AG09319 (cell line): Measurements from ENCODE around the gene SRGAP2C.
"Not testable (repeated sequence)": the region's sequence is repeated elsewhere in the genome, so short reads cannot be mapped to it uniquely, and the experiment has no call there.

Experiments used
- DNase-seq: peaks from one replicate; pipeline ENCODE4 v3.0.0-alpha.2; 2010; ENCODE audit warnings: low read depth; ENCODE audit errors: extremely low read depth

SRGAP2C gene

GRCh38 chr1:121369959-121370358, 185.2 kb downstream of the SRGAP2C start:
- not testable (repeated sequence) for DNase-seq

DNA sequence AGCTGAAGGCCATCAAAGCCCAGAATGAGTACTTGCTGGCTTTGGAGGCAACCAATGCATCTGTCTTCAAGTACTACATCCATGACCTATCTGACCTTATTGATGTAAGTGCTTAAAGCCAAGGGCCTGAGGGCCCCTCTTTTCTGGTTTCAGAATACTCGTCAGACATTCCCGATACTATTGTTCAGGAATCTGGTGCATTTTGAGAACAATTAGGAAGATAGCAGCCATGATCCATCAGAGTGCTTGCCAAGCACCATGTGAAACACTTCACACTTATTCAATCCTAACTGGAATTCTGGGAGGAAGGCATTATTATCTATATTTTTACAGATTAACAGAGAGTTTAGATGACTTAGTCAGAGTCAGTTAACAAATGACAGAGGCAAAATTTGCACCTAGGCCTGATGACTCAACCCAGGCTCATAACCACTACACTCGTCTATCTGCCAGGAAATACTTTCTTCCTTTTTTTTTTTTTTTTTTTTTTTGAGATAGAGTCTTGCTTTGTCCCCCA, 190.1 kb downstream of the SRGAP2C start:
- DNase-seq = not testable (repeated sequence)

DNA sequence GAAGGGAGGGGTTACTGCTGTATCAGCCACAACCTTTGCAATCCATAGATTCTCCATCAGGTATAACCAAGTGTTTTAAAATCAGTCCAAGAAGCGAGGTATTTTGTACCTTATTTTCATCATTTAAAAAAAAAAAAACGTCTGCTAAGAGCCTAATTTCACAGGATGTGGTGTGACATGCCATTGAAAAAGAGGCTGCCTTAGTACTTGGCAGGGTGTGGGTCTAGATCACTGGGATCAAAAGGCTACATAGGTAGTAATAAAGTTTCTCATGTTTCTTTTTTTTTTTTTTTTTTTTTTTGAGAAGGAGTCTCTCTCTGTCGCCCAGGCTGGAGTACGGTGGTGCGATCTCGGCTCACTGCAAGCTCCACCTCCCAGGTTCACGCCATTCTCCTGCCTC, 192.2 kb downstream of the SRGAP2C start:
- not testable (repeated sequence) for DNase-seq

DNA sequence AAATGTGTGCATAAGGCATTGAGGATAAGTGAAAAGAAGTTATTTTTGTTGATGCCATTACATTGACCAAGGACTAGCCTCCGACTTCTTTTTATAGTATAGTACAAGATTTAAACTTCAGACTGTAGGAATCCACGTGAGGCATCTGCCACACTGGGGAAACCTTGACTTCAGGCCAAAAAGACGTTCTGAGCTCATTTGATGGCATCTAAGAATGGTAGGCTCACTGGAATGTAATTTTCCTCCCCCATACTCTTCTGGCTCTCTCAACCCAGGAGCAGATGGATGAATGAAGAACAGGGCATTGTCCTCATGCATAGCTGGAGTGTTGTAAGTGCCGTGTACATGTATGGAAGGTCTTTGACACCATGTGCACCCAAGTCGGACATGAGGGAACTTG, 194.0 kb downstream of the SRGAP2C start:
- not testable (repeated sequence) for DNase-seq

GRCh38 chr1:121384754-121385153, 200.0 kb downstream of the SRGAP2C start:
- not testable (repeated sequence) for DNase-seq

- DNase-seq = not testable (repeated sequence)
Observed at GRCh38 chr1:121385162-121385561, 200.4 kb downstream of the SRGAP2C start.

DNA sequence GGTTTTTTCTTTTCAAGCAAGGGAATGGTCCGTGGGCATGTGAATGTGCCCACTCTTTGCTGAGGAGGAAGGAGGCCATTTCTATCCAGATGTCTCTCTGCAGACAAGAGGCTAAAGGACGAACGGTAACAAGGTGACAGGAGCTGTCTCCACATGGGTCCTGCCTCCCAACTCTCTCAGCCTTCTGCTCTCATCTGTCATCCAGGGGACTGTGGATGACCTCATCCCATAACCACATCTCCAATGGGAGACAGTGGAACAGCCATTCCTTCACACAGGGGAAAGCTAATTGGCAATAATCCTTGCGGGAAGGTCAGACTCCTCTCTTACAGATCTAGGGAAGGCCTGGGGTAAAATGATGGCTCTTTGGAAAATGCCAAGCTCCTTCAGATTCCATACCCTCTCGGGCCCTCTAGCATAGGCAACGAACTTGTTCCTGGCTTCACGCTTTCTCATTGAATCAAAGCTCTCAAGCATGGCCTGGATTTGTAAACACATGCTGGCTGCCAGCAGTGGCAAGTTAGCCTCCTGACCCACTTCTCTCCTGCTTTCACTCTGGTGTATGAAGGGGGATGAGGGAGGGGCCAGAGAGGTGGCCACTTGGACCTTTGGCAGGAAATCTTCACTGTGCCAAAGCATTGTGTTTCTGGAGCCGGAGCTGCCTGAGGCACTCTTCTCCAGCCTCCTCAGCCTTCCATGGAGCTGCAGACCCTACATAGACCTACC, 201.0 kb downstream of the SRGAP2C start:
- not testable (repeated sequence) for DNase-seq

DNA sequence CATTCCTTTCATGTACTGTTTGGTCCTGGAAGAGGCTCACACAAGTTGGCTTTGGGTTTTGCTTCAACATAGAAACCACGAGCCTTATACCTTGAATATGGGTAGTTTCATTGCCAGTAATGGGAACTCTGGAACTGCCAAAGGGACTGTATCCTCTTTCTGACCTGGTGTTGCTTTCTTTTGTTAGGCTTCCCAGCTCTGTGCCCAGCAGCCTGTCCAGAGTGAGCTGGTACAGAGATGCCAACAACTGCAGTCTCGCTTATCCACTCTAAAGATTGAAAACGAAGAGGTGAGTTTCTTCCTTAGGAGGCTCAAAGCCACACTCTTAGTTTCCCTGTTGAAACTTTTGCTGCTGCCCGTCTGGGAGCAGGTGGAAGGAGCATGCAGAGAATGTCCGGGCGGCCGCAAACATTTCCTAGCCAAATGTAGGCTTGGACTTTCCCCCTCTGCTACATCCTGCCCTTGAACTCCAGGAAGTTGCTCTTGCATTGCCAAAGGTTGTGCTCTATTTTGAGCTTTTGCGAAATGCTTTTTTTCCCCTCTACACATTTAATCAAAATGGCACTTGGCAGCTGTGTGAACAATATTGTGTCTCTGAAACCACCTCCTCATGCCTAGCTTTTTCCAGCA, 201.7 kb downstream of the SRGAP2C start:
- DNase-seq = not testable (repeated sequence)

GRCh38 chr1:121389895-121390560, 205.3 kb downstream of the SRGAP2C start:
- DNase-seq = not testable (repeated sequence)

DNA sequence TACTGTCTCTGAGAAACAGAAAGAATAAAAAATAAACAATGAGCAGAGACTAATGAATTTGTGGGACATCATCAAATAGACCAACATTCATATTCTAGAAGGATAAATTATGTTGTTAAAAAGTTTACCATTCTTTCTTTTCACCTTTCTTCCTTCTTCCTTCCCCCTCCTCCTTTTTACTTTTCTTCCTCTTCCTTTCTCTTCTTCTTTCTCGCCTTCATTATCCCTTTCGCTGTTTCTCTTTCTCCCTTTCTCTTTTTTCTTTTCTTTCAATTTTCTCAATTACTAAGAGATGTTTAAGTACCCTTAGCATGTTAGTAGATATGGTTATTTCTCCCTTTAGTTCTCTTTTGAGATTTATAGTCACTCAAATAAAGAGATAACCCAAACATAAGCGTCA, 207.4 kb downstream of the SRGAP2C start:
- not testable (repeated sequence) for DNase-seq

- not testable (repeated sequence) for DNase-seq
Observed at GRCh38 chr1:121395718-121396201, 211.0 kb downstream of the SRGAP2C start.

DNA sequence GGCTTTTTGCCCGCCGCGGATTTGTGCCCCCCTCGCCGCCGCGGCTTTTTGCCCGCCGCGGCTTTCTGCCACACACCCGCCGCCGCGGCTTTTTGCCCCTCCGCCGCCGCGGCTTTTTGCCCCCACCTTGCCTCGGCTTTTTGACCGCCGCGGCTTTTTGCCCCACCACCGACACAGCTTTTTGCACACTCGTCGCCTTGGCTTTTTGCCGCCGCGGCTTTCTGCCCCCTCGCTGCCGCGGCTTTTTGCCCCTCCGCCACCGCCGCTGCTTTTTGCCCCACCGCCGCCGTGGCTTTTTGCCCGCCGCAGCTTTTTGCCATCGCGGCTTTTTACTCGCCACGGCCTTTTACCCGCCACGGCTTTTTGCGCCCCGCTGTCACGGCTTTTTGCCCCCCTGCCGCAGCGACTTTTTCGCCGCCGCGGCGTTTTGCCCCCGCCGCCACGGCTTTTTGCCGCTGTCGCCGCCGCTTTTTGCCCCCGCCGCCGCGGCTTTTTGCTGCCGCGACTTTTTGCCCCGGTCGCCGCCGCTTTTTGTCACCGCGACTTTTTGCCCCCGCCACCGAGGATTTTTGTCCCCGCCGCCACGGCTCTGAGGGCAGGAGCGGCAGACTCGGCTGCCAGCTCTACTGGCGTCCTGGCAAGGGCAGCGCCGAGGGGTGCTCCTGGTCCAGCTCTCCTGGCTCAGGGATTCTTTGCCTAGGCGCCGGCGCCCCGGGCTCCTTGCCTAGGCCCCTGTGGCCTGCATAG, 211.7 kb downstream of the SRGAP2C start:
- DNase-seq = not testable (repeated sequence)

DNA sequence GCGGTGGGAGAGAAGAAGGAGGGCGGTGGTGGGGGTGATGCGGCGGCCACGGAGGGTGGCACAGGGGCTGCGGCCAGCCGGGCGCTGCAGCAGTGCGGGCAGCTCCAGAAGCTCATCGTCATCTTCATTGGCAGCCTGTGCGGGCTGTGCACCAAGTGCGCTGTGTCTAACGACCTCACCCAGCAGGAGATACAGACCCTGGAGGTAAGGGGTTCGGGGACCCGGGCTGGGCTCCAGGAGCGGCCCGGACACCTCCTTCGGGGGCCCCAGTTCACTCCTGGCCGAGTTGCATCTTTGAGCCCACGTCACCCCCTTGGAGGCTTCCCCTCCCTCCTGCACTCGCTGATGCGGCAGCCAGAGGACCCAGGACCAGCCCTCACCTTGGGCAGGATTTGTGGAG, 212.3 kb downstream of the SRGAP2C start:
- not testable (repeated sequence) for DNase-seq

DNA sequence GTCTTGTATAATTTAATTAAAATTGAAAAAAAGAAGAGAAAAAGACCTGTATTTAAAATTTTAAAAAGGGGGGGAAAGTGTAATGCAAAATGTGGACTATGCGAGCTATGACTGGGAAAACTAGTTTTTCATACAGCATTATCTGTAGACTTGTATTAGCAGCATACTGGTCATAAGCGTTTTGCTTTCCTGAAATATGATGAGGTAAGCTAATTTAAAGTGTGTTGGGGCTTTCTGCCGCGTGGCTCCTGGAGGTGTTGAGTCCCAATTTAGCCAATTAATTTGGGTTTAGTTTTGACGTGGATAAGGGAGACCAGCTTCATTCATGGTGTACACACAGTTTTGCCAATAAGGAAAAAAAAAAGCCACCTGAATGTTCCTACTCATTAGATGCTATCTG, 214.4 kb downstream of the SRGAP2C start:
- not testable (repeated sequence) for DNase-seq

DNA sequence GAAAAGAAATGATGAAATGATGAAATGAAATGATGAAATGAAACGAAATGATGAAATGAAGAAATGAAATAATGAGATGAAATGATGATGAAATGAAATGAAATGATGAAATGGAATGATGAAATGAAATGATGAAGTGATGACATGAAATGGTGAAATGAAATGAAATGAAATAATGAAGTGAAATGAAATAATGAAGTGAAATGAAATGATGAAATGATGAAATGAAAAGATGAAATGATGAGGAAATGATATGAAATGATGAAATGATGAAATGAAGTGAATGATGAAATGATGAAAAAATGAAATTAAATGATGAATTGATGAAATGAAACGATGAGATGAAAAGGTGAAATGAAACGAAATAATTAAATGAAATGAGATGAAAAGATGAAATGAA, 215.3 kb downstream of the SRGAP2C start:
- not testable (repeated sequence) for DNase-seq

GRCh38 chr1:121400541-121401310, 216.0 kb downstream of the SRGAP2C start:
- not testable (repeated sequence) for DNase-seq

DNA sequence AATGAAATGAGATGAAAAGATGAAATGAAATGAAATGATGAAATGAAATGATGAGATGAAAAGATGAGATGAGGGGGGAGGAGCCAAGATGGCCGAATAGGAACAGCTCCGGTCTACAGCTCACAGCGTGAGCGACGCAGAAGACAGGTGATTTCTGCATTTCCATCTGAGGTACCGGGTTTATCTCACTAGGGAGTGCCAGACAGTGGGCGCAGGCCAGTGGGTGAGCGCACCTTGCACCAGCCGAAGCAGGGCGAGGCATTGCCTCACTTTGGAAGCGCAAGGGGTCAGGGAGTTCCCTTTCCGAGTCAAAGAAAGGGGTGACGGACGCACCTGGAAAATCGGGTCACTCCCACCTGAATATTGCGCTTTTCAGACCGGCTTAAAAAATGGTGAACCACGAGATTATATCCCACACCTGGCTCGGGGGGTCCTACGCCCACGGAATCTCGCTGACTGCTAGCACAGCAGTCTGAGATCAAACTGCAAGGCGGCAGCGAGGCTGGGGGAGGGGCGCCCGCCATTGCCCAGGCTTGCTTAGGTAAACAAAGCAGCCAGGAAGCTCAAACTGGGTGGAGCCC, 216.7 kb downstream of the SRGAP2C start:
- DNase-seq = not testable (repeated sequence)

DNA sequence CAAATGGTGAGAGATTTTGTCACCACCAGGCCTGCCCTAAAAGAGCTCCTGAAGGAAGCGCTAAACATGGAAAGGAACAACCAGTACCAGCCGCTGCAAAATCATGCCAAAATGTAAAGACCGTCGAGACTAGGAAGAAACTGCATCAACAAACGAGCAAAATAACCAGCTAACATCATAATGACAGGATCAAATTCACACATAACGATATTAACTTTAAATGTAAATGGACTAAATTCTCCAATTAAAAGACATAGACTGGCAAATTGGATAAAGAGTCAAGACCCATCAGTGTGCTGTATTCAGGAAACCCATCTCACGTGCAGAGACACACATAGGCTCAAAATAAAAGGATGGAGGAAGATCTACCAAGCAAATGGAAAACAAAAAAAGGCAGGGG, 218.5 kb downstream of the SRGAP2C start:
- DNase-seq = not testable (repeated sequence)
